ENCODE measurements around the gene THAP11. TPM values are rescaled to one million over a fixed set of nuclear protein-coding genes. Genes with fewer than 3 reads are reported as not detected.

THAP11 gene
- polyA plus RNA-seq, 1 donor from 2014 or later, result 42.6 TPM

- H3K79me2 ChIP-seq (replicated peaks; ENCODE audit: insufficient read depth, low read length), result peaks cover 60% of the 10 kb centered on the region
- TF ChIP-seq MXI1 (conservative IDR thresholded peaks at IDR 0.05; ENCODE audit: poor library complexity, severe bottlenecking) (peak; percentile 88), RAD21 (conservative IDR thresholded peaks at IDR 0.05) (no peak)
Measured at GRCh38 chr16:67847064-67847861, 5.1 kb downstream of the THAP11 start, which contains the start of gene CENPT. Gene CENPT (minus strand): TSS chr16:67847693. CDS start chr16:67833859, 13,834 bp downstream.

GRCh38 chr16:67848118-67848517 is 6.0 kb downstream of the THAP11 start:
- Histone ChIP-seq H2AFZ (ENCODE audit: low read depth, low read length) (no peak overlapping the region), H3K27me3 (ENCODE audit: insufficient read depth, low read depth, low read length) (no peaks in the 10 kb centered on the region), H3K4me2 (ENCODE audit: low read length) (peak overlapping the region; percentile 92), H3F3A (ENCODE audit: insufficient read depth, low read length, poor library complexity, severe bottlenecking) (no peaks in the 10 kb centered on the region), H3K9me3 (ENCODE audit: low read length) (no peaks in the 10 kb centered on the region), H3K9me2 (ENCODE audit: insufficient read depth, low read length) (no peaks in the 10 kb centered on the region), H3K79me2 (replicated peaks; ENCODE audit: insufficient read depth, low read length) (peaks cover 67% of the 10 kb centered on the region), H3K4me3 (ENCODE audit: low read length) (peak overlapping the region; percentile 97), H3K36me3 (ENCODE audit: insufficient read depth, low read length) (no peaks in the 10 kb centered on the region), H3K9ac (ENCODE audit: low read length) (peak overlapping the region; percentile 90), H4K20me1 (ENCODE audit: insufficient read depth) (no peaks in the 10 kb centered on the region), H3K27ac (ENCODE audit: low read length) (peak overlapping the region; percentile 92)
- TF ChIP-seq EZH2 (IDR thresholded peaks at IDR 0.05; ENCODE audit: borderline replicate concordance, insufficient read depth, low read length, poor library complexity, severe bottlenecking) (no peak), TAF1 (IDR thresholded peaks at IDR 0.05; ENCODE audit: low read depth) (no peak), POLR2AphosphoS5 (IDR thresholded peaks at IDR 0.05) (no peak), CTCF (IDR thresholded peaks at IDR 0.05; ENCODE audit: poor library complexity, severe bottlenecking) (no peak), REST (IDR thresholded peaks at IDR 0.05; ENCODE audit: borderline replicate concordance) (no peak), SMC3 (conservative IDR thresholded peaks at IDR 0.05; ENCODE audit: poor library complexity) (no peak), RAD21 (conservative IDR thresholded peaks at IDR 0.05) (no peak), EP300 (conservative IDR thresholded peaks at IDR 0.05; ENCODE audit: poor library complexity, severe bottlenecking) (no peak), MXI1 (conservative IDR thresholded peaks at IDR 0.05; ENCODE audit: poor library complexity, severe bottlenecking) (no peak)

More at GRCh38 chr16:67847064-67847861, 5.1 kb downstream of the THAP11 start, which contains the start of gene CENPT:
- H3K36me3 ChIP-seq (ENCODE audit: insufficient read depth, low read length), result no peaks in the 10 kb centered on the region
- no peaks in the 10 kb centered on the region for H3K9me2 ChIP-seq (ENCODE audit: insufficient read depth, low read length)
- no peaks in the 10 kb centered on the region for H3F3A ChIP-seq (ENCODE audit: insufficient read depth, low read length, poor library complexity, severe bottlenecking)
- H3K27me3 ChIP-seq (ENCODE audit: insufficient read depth, low read depth, low read length), result no peaks in the 10 kb centered on the region
- H3K27ac ChIP-seq (ENCODE audit: low read length), result peak within 1 kb of the TSS; percentile 92
- H3K9me3 ChIP-seq (ENCODE audit: low read length), result no peaks in the 10 kb centered on the region
- peak within 1 kb of the TSS; percentile 97 for H3K4me3 ChIP-seq (ENCODE audit: low read length)
- H3K4me2 ChIP-seq (ENCODE audit: low read length), result peak within 1 kb of the TSS; percentile 99
- H2AFZ ChIP-seq (ENCODE audit: low read depth, low read length), result peak within 1 kb of the TSS; percentile 87
- H4K20me1 ChIP-seq (ENCODE audit: insufficient read depth), result no peaks in the 10 kb centered on the region
- H3K9ac ChIP-seq (ENCODE audit: low read length), result peak within 1 kb of the TSS; percentile 90

Measured in neural cell (in vitro differentiated cells).